Activated T-helper 17 cell treated with anti-CD3 and anti-CD28 coated beads, Interleukin-2, amount 50 U/mL, for 72 hours (primary cell): ENCODE data around the gene TMC1. TPM values are rescaled to one million over a fixed set of nuclear protein-coding genes. Genes with fewer than 3 reads are reported as not detected.
"Not testable (repeated sequence)": the region's sequence is repeated elsewhere in the genome, so short reads cannot be mapped to it uniquely, and the experiment has no call there.

Source experiments
- ATAC-seq: fragments of 150-1000 bp; cut with Tn5 transposase; replicated peaks from 2 replicates; pipeline ENCODE4 v1.10.0; 2021; ENCODE audit warnings: mild to moderate bottlenecking, moderate library complexity
- H3K27ac Mint-ChIP-seq: one replicate; pipeline ENCODE4 v1.8.0; 2022; ENCODE audit warnings: mixed read lengths
- H3K27me3 Mint-ChIP-seq: one replicate; pipeline ENCODE4 v1.8.0; 2022; ENCODE audit warnings: mixed read lengths
- H3K36me3 Mint-ChIP-seq: one replicate; pipeline ENCODE4 v1.8.0; 2022; ENCODE audit warnings: low read depth, mild to moderate bottlenecking, mixed read lengths
- H3K4me1 Mint-ChIP-seq: one replicate; pipeline ENCODE4 v1.8.0; 2022; ENCODE audit warnings: mixed read lengths
- H3K4me3 Mint-ChIP-seq: one replicate; pipeline ENCODE4 v1.8.0; 2022; ENCODE audit warnings: mild to moderate bottlenecking, mixed read lengths
- H3K9me3 Mint-ChIP-seq: one replicate; pipeline ENCODE4 v1.8.0; 2022; ENCODE audit warnings: mixed read lengths
- total RNA-seq, 2 donors: library from RNA; stranded (reverse); gene quantifications; one replicate each; pipeline ENCODE4 v1.2.3, GENCODE V29; 2022

TMC1 gene
- under 1 TPM; 0.32 to 0.41 TPM for total RNA-seq

DNA sequence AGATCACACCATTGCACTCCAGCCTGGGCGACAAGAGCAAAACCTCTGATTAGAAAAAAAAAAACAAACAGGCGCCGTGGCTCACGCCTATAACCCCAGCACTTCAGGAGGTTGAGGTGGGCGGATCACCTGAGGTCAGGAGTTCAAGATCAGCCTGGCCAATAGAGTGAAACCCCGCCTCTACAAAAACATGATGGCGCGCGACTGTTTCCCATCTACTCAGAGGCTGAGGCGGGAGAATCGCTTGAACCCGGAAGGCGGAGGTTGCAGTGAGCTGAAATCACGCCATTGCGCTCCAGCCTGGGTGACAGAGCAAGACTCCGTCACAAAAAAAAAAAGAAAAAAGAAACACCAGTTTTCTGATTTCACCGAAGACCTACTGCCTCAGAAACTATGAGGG is at the start of gene TMC1:
TSS of gene TMC1 (plus strand) at position 193 of the 400 bp plus-strand sequence. CDS start 127,041 bp downstream, outside the sequence.
- not testable (repeated sequence) for ATAC-seq

GRCh38 chr9:72473474-72474261 is 47.7 kb upstream of the TMC1 start:
- H3K4me3 Mint-ChIP-seq = peak overlapping the region; percentile 57
- H3K36me3 Mint-ChIP-seq = no peaks in the 10 kb centered on the region
- H3K27me3 Mint-ChIP-seq = no peaks in the 10 kb centered on the region
- H3K4me1 Mint-ChIP-seq = peaks cover 27% of the 10 kb centered on the region
- peak overlapping the region; percentile 91 for H3K27ac Mint-ChIP-seq
- ATAC-seq = peak; percentile 76
- no peaks in the 10 kb centered on the region for H3K9me3 Mint-ChIP-seq

More for the DNA sequence above, at the start of gene TMC1:
- H3K27me3 Mint-ChIP-seq, H3K36me3 Mint-ChIP-seq, H3K4me3 Mint-ChIP-seq, H3K9me3 Mint-ChIP-seq: not testable (repeated sequence)
- Mint-ChIP-seq H3K4me1 (peaks cover 25% of the 10 kb centered on the region), H3K27ac (peak within 1 kb of the TSS; percentile 44)

- ATAC-seq = no peak
- Mint-ChIP-seq H3K4me1 (peaks cover 27% of the 10 kb centered on the region), H3K27me3 (no peaks in the 10 kb centered on the region)
Measured at GRCh38 chr9:72474676-72475075, 46.7 kb upstream of the TMC1 start.

DNA sequence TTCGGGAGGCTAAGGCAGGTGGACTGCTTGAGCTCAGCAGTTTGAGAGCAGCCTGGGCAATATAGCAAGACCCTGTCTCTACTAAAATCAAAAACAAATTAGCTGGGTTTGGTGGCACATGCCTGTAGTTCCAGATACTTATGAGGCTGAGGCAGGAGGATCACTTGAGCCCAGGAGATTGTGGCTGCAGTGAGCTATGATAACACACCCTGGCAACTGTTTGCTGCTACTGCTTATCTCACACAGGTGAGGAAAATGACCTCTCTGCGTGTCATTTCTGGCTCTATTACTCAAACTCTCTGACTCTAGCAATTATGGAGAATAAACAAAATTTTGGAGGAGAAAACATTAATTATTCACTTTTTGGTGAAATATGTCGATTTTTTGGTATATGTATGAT is 45.3 kb upstream of the TMC1 start:
- Mint-ChIP-seq H3K4me1 (peaks cover 27% of the 10 kb centered on the region), H3K4me3 (no peak overlapping the region), H3K36me3 (no peaks in the 10 kb centered on the region), H3K9me3 (no peaks in the 10 kb centered on the region), H3K27ac (no peak overlapping the region), H3K27me3 (no peaks in the 10 kb centered on the region)
- ATAC-seq = no peak

More at GRCh38 chr9:72474676-72475075, 46.7 kb upstream of the TMC1 start:
- Mint-ChIP-seq H3K36me3 (no peaks in the 10 kb centered on the region), H3K4me3 (no peak overlapping the region), H3K27ac (peak overlapping the region; percentile 91), H3K9me3 (no peaks in the 10 kb centered on the region)

GRCh38 chr9:72476617-72477437 is 44.6 kb upstream of the TMC1 start:
- Mint-ChIP-seq H3K4me1 (peaks cover 24% of the 10 kb centered on the region), H3K9me3 (no peaks in the 10 kb centered on the region), H3K27ac (peak overlapping the region; percentile 73), H3K4me3 (peak overlapping the region; percentile 56), H3K27me3 (no peaks in the 10 kb centered on the region), H3K36me3 (no peaks in the 10 kb centered on the region)
- ATAC-seq = peak; percentile 86

DNA sequence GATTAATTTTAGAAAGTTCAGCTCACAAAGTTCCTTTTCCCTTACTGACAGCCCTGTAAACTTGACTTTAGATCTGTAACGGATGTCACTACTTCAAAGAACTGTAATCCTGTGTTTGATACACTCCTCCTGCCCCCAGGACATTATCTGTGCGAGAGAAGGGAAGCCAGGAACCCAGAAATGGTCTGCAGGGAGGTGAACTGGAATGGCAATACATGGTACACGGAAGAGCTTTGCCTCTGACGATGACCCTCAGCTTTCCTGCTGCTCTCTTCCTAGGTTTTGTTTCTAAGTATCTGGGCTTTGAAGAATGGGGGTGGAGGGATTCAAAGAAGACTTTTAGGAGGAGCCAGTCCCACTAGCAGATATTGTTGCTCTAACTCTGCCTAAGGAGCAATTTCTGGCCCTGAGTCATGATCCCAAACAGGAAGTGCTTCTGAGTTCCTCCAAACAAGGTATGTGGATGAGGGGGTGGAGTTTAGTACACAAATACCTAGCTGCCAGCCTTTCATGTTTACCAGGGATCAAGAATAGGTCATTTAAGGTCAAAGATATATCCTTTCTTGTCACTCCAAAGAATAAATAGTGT is 43.4 kb upstream of the TMC1 start:
- no peaks in the 10 kb centered on the region for H3K9me3 Mint-ChIP-seq
- peak overlapping the region; percentile 56 for H3K4me3 Mint-ChIP-seq
- no peaks in the 10 kb centered on the region for H3K27me3 Mint-ChIP-seq
- ATAC-seq = peak; percentile 71
- peaks cover 19% of the 10 kb centered on the region for H3K4me1 Mint-ChIP-seq
- H3K36me3 Mint-ChIP-seq = no peaks in the 10 kb centered on the region
- H3K27ac Mint-ChIP-seq = peak overlapping the region; percentile 60

GRCh38 chr9:72478966-72479365 is 42.4 kb upstream of the TMC1 start:
- H3K27ac Mint-ChIP-seq = peak overlapping the region; percentile 60
- no peaks in the 10 kb centered on the region for H3K9me3 Mint-ChIP-seq
- H3K4me1 Mint-ChIP-seq = peaks cover 15% of the 10 kb centered on the region
- no peaks in the 10 kb centered on the region for H3K27me3 Mint-ChIP-seq
- ATAC-seq = no peak
- peak overlapping the region; percentile 59 for H3K4me3 Mint-ChIP-seq
- no peaks in the 10 kb centered on the region for H3K36me3 Mint-ChIP-seq

GRCh38 chr9:72480261-72480660 is 41.1 kb upstream of the TMC1 start:
- not testable (repeated sequence) for ATAC-seq, H3K36me3 Mint-ChIP-seq, H3K27me3 Mint-ChIP-seq, H3K9me3 Mint-ChIP-seq, H3K27ac Mint-ChIP-seq, H3K4me3 Mint-ChIP-seq
- H3K4me1 Mint-ChIP-seq = peaks cover 15% of the 10 kb centered on the region

- Mint-ChIP-seq H3K4me3 (no peak overlapping the region), H3K27me3 (no peaks in the 10 kb centered on the region), H3K4me1 (peaks cover 15% of the 10 kb centered on the region), H3K36me3 (no peaks in the 10 kb centered on the region), H3K9me3 (no peaks in the 10 kb centered on the region), H3K27ac (no peak overlapping the region)
- no peak for ATAC-seq
Measured at GRCh38 chr9:72480921-72481320, 40.5 kb upstream of the TMC1 start.

- Mint-ChIP-seq H3K9me3 (no peaks in the 10 kb centered on the region), H3K27ac (no peak overlapping the region), H3K4me1 (no peaks in the 10 kb centered on the region), H3K27me3 (no peaks in the 10 kb centered on the region), H3K36me3 (no peaks in the 10 kb centered on the region), H3K4me3 (no peak overlapping the region)
- ATAC-seq = peak; percentile 81
Measured at GRCh38 chr9:72485821-72486593, 35.4 kb upstream of the TMC1 start.

GRCh38 chr9:72486594-72486955 is 34.8 kb upstream of the TMC1 start:
- Mint-ChIP-seq H3K4me3 (no peak overlapping the region), H3K9me3 (no peaks in the 10 kb centered on the region), H3K4me1 (no peaks in the 10 kb centered on the region), H3K27ac (no peak overlapping the region), H3K36me3 (no peaks in the 10 kb centered on the region), H3K27me3 (no peaks in the 10 kb centered on the region)
- ATAC-seq = no peak

DNA sequence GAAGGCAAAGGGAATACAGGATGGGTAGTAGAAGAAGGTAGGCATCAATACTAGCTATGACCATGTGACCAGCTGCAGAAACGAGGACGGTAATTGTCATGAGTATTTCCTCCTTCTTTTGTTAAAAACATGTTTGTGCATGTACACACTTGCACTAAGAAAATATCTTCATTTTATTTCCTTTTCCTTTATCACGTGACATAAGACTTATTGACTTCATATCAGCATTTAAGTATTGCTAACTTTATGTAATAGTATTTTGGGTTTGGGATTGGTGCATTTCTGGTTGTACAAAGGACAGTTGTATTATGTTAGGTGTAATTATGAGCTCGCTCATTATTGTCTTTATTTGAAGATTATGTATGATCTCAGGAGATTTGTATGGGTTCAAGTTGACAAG is 33.7 kb upstream of the TMC1 start:
- not testable (repeated sequence) for H3K27ac Mint-ChIP-seq, H3K4me1 Mint-ChIP-seq, H3K4me3 Mint-ChIP-seq, ATAC-seq, H3K27me3 Mint-ChIP-seq, H3K36me3 Mint-ChIP-seq, H3K9me3 Mint-ChIP-seq

DNA sequence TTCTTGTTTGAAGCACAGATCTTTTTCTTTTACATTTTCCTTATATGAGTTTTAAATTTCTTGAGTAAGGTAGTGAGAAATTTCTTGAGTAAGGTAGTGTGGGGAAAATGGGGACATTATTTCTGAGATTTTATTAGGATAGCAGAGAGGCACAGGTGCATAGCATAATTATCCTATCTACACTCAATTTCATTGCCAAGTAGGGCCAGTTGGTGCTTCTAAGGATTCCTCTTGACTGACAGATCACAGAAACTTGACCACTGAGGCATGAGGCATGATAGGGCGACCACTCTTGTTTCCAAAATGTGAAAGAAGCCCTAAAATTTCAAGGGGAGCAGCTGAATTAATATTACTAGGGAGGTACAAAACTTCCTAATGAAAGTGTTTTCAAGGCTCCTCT is 31.4 kb upstream of the TMC1 start:
- Mint-ChIP-seq H3K27me3 (no peaks in the 10 kb centered on the region), H3K36me3 (no peaks in the 10 kb centered on the region), H3K4me3 (no peak overlapping the region), H3K27ac (no peak overlapping the region), H3K4me1 (no peaks in the 10 kb centered on the region), H3K9me3 (no peaks in the 10 kb centered on the region)
- no peak for ATAC-seq

DNA sequence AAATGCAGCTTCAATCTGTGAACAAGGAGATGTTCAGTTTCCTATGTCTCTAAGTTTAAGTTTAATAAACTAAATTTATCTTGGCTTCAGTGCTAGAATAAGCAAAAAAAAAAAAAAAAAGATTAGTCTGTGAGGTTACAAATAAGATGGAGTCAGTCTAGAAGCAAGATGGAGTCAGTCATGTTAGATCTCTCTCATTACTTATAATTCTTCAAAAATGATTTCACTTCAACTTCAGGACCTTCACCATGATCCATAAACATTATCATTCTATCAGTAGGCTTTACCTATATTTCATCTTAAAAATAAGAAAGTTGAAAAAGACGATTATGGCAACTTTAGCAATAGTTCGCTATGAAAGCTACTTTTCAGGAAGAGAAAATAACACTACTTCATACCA is 30.2 kb upstream of the TMC1 start:
- Mint-ChIP-seq H3K4me3 (no peak overlapping the region), H3K36me3 (no peaks in the 10 kb centered on the region), H3K9me3 (no peaks in the 10 kb centered on the region), H3K27me3 (no peaks in the 10 kb centered on the region), H3K4me1 (no peaks in the 10 kb centered on the region), H3K27ac (no peak overlapping the region)
- no peak for ATAC-seq
